B cell (primary cell): ENCODE results near the gene PLEKHN1. TPM values are rescaled to one million over a fixed set of nuclear protein-coding genes. Genes with fewer than 3 reads are reported as not detected.
A peak's percentile ranks its signal among the peaks of the same experiment; 100 is the strongest.

Experiments
- ATAC-seq: fragments of 200-7000 bp; cut with Tn5 transposase; one replicate; pipeline ENCODE4 v1.10.0; 2021; ENCODE audit warnings: low read depth, mild to moderate bottlenecking, moderate number of reproducible peaks, moderate library complexity
- CTCF ChIA-PET: fragments of 350-600 bp; sonication (Branson Sonifier 250); formaldehyde crosslinking; loops from one replicate; lab custom pipeline; 2021; ENCODE audit warnings: antibody characterized with exemption, inconsistent platforms; lab: Charles Lee
- POLR2A ChIA-PET: fragments of 350-600 bp; sonication (Branson Sonifier 250); formaldehyde crosslinking; loops from one replicate; lab custom pipeline; 2021; ENCODE audit warnings: antibody characterized with exemption; lab: Charles Lee
- DNase-seq: peaks from one replicate; pipeline ENCODE4 v3.0.0; 2013
- H2AFZ ChIP-seq: 2 replicates; pipeline ENCODE4 v1.6.1; 2012; ENCODE audit warnings: mild to moderate bottlenecking, low read depth, low read length; ENCODE audit not compliant: insufficient read depth, poor library complexity, severe bottlenecking
- H3K27ac ChIP-seq, 2 donors: 1 replicate in 1 of 2; 2 replicates in 1 of 2; pipeline ENCODE4 v1.5.1; 2012 to 2013; ENCODE audit warnings: low read length in 2 of 2, mild to moderate bottlenecking in 2 of 2, moderate library complexity in 1 of 2
- H3K27me3 ChIP-seq, 4 experiments: fragments of 200-600 bp in 1 of 4; sonication (generic) in 1 of 4; replicated peaks in 1 of 4; 1 replicate in 2 of 4; 2 replicates in 2 of 4; pipeline versions ENCODE4 v1.6.1 to v1.7.0; 2013 to 2016; ENCODE audit warnings: low read length in 3 of 4, mild to moderate bottlenecking in 2 of 4, mixed read lengths in 1 of 4, moderate library complexity in 1 of 4; ENCODE audit not compliant: insufficient read depth in 4 of 4, control insufficient read depth in 3 of 4; ENCODE audit errors: control extremely low read depth in 1 of 4
- H3K36me3 ChIP-seq, 2 experiments: replicated peaks in 1 of 2; 1 replicate in 1 of 2; 2 replicates in 1 of 2; pipeline versions ENCODE4 v1.6.1 to v1.7.1; 2013; ENCODE audit warnings: low read length in 1 of 2; ENCODE audit not compliant: insufficient read depth in 2 of 2, control insufficient read depth in 1 of 2; ENCODE audit errors: control extremely low read depth in 1 of 2, extremely low read depth in 1 of 2
- H3K4me1 ChIP-seq, 2 donors: fragments of 200-600 bp in 1 of 2; sonication (generic) in 1 of 2; 1 replicate in 1 of 2; 2 replicates in 1 of 2; pipeline versions ENCODE4 v1.5.1 to v1.6.1; 2013 to 2017; ENCODE audit warnings: low read length in 2 of 2; ENCODE audit not compliant: control insufficient read depth in 2 of 2, insufficient read depth in 2 of 2
- H3K4me2 ChIP-seq: replicated peaks from 2 replicates; pipeline ENCODE3; 2012; ENCODE audit warnings: mild to moderate bottlenecking, low read depth, low read length; ENCODE audit not compliant: poor library complexity, severe bottlenecking
- H3K4me3 ChIP-seq, 5 experiments: fragments of 200-600 bp in 1 of 5; sonication (generic) in 1 of 5; 1 replicate in 3 of 5; 2 replicates in 2 of 5; pipeline versions ENCODE4 v1.5.1 to v1.7.0; 2011 to 2016; ENCODE audit warnings: low read length in 4 of 5, mild to moderate bottlenecking in 4 of 5, low read depth in 2 of 5, control low read depth in 1 of 5, moderate library complexity in 1 of 5; ENCODE audit not compliant: insufficient read depth in 1 of 5; ENCODE audit errors: control extremely low read depth in 1 of 5, extremely low read depth in 1 of 5
- H3K79me2 ChIP-seq: fragments of 200-600 bp; sonication (generic); one replicate; pipeline ENCODE4 v1.6.0; 2016; ENCODE audit warnings: low read length; ENCODE audit not compliant: control insufficient read depth, insufficient read depth
- H3K9ac ChIP-seq: fragments of 200-600 bp; sonication (generic); 2 replicates; pipeline ENCODE4 v1.6.1; 2017; ENCODE audit warnings: mild to moderate bottlenecking, low read length, moderate library complexity
- H3K9me3 ChIP-seq, 3 donors: one replicate each; pipeline versions ENCODE4 v1.6.1 to v1.7.1; 2013; ENCODE audit warnings: low read length in 2 of 3; ENCODE audit not compliant: control insufficient read depth in 2 of 3, insufficient read depth in 1 of 3; ENCODE audit errors: control extremely low read depth in 1 of 3
- H4K20me1 ChIP-seq: 2 replicates; pipeline ENCODE4 v1.6.0; 2012; ENCODE audit warnings: mild to moderate bottlenecking, low read length; ENCODE audit not compliant: insufficient read depth, control insufficient read depth, poor library complexity, severe bottlenecking
- H3K27ac Mint-ChIP-seq: one replicate; pipeline ENCODE4 v1.8.0; 2021; ENCODE audit warnings: mixed read lengths
- H3K27me3 Mint-ChIP-seq: one replicate; pipeline ENCODE4 v1.8.0; 2021; ENCODE audit warnings: mixed read lengths
- H3K4me1 Mint-ChIP-seq: one replicate; pipeline ENCODE4 v1.8.0; 2021; ENCODE audit warnings: mixed read lengths
- H3K4me3 Mint-ChIP-seq: one replicate; pipeline ENCODE4 v1.8.0; 2021; ENCODE audit warnings: mixed read lengths
- H3K9me3 Mint-ChIP-seq: one replicate; pipeline ENCODE4 v1.8.0; 2022; ENCODE audit warnings: mixed read lengths; ENCODE audit not compliant: insufficient read depth
- EZH2 ChIP-seq: IDR thresholded peaks from 2 replicates; pipeline ENCODE4 v1.6.1; 2012; ENCODE audit warnings: borderline replicate concordance, low read depth, mild to moderate bottlenecking, moderate library complexity, low read length; ENCODE audit not compliant: insufficient read depth, poor library complexity, severe bottlenecking
- WGBS: methylation state at CpG from one replicate; pipeline ENCODE4 v1.1.5; 2013; ENCODE audit warnings: missing lambda C conversion rate; ENCODE audit not compliant: insufficient coverage; 5-methylcytosine and 5-hydroxymethylcytosine counted together
- intact Hi-C: fragments of 100-400 bp; cut with micrococcal nuclease; formaldehyde crosslinking; loops from one replicate; pipeline ENCODE4 v1.10.0; 2022
- polyA plus RNA-seq: library from polyadenylated mRNA; depleted of rRNA; stranded (reverse); fragments of >200 nt; gene quantifications from 2 replicates; pipeline ENCODE4 v1.2.3, GENCODE V29; 2012
- total RNA-seq, 2 donors: library from RNA; stranded (reverse); fragments of 120-200 nt in 1 of 2; gene quantifications; 1 replicate in 1 of 2; 2 replicates in 1 of 2; pipeline versions ENCODE4 v1.2.3 to v1.2.4, GENCODE V29; 2013 to 2022
- TF ChIP-seq, protein P1 (sequence below): fragments of 200-600 bp; IDR thresholded peaks from one replicate; pipeline ENCODE4 v1.8.0; 2022; ENCODE audit warnings: antibody characterized with exemption, mild to moderate bottlenecking

The PLEKHN1 gene
- total and polyA plus RNA-seq, 2 donors (not counting 1 experiment from before 2014, with no cell fraction given) = 0.36 to 1.1 TPM

DNA sequence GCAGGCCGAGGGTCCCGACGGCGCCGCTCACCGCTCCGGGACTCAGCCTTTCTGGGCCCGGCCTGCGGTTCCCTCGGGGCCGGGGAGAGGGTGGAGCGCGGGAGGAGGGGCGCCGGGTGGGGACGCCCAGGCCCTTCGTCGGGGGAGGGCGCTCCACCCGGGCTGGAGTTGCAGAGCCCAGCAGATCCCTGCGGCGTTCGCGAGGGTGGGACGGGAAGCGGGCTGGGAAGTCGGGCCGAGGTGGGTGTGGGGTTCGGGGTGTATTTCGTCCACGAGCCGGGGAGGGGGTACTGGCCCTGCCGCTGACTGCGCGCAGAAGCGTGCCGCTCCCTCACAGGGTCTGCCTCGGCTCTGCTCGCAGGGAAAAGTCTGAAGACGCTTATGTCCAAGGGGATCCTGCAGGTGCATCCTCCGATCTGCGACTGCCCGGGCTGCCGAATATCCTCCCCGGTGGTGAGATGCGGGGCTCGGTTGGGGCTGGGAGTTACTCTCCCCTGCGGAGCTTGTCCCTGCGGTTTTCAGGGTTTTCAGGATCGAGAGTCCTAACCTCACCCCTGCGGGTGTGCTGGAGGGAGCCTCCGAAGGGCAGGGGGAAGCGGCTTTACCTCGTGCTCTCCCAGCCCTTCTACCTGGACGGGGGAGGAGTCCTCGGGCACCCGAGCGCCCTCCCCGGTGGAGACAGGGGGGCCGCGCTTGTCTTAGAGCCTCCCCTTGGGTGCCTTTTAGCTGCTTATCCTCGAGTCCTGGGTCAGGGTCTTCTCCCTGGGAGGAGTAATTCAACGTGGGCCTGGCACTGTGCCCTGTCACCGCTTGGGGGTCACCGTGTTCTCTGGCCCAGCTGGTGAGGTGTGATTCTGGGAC is 40.5 kb upstream of the PLEKHN1 start:
- Histone ChIP-seq H4K20me1 (no peaks in the 10 kb centered on the region), H3K79me2 (no peaks in the 10 kb centered on the region), H3K36me3 (no peaks in the 10 kb centered on the region), H3K9ac (no peak overlapping the region), H3K4me2 (peak overlapping the region; percentile 90), H3K9me3 (peaks cover 0 to 13% (median 0%) of the 10 kb centered on the region in 3 donors), H2AFZ (no peak overlapping the region), H3K27ac (no peak overlapping the region), H3K4me1 (peaks cover 29 to 43% of the 10 kb centered on the region in 2 donors), H3K4me3 (peak overlapping the region in 1 of 5 experiments; percentile 9), H3K27me3 (peaks cover 0 to 73% (median 32%) of the 10 kb centered on the region in 4 experiments)
- 8% methylated on average over 63 of the region's 65 CpGs for WGBS
- no peak for ATAC-seq
- intact Hi-C loops = no loop called here
- peak; percentile 81 for TF ChIP-seq EZH2
- TF ChIP-seq, protein P1, sequence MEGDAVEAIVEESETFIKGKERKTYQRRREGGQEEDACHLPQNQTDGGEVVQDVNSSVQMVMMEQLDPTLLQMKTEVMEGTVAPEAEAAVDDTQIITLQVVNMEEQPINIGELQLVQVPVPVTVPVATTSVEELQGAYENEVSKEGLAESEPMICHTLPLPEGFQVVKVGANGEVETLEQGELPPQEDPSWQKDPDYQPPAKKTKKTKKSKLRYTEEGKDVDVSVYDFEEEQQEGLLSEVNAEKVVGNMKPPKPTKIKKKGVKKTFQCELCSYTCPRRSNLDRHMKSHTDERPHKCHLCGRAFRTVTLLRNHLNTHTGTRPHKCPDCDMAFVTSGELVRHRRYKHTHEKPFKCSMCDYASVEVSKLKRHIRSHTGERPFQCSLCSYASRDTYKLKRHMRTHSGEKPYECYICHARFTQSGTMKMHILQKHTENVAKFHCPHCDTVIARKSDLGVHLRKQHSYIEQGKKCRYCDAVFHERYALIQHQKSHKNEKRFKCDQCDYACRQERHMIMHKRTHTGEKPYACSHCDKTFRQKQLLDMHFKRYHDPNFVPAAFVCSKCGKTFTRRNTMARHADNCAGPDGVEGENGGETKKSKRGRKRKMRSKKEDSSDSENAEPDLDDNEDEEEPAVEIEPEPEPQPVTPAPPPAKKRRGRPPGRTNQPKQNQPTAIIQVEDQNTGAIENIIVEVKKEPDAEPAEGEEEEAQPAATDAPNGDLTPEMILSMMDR = no peak
- CTCF ChIA-PET = no interaction called here
- Mint-ChIP-seq H3K4me3 (peak overlapping the region; percentile 76), H3K9me3 (no peaks in the 10 kb centered on the region), H3K4me1 (peaks cover 19% of the 10 kb centered on the region), H3K27me3 (peaks cover 43% of the 10 kb centered on the region), H3K27ac (no peak overlapping the region)
- POLR2A ChIA-PET = no interaction called here
- peak; percentile 48 for DNase-seq

DNA sequence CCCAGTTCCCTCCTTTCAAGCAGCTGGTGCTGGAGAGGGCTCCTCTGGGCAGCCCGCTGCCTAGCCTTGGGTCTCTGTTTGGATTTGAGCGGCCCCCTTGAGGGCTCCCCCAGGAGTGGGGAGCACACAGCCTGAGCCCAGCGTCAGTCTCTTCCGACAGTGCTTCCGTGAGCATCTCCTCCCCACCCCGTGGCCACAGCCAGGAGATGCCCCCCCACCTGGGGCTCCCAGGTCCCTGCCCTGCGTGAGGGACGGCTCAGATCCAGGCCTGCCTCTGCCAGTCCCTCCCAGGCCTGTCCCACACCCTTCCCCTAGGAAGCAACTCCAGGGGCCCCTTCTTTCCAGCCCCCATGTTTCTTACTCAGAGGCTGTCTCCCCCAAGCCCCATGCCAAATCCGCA is 39.0 kb upstream of the PLEKHN1 start:
- Histone ChIP-seq H3K27me3 (peaks cover 0 to 64% (median 21%) of the 10 kb centered on the region in 4 experiments), H3K4me3 (no peak overlapping the region), H3K4me2 (no peak overlapping the region), H4K20me1 (no peaks in the 10 kb centered on the region), H3K4me1 (peaks cover 21 to 31% of the 10 kb centered on the region in 2 donors), H3K79me2 (no peaks in the 10 kb centered on the region), H3K36me3 (no peaks in the 10 kb centered on the region), H2AFZ (no peak overlapping the region), H3K9ac (no peak overlapping the region), H3K27ac (no peak overlapping the region), H3K9me3 (peaks cover 0 to 3% (median 0%) of the 10 kb centered on the region in 3 donors)
- Mint-ChIP-seq H3K27me3 (peaks cover 39% of the 10 kb centered on the region), H3K27ac (no peak overlapping the region), H3K4me3 (no peak overlapping the region), H3K4me1 (peaks cover 11% of the 10 kb centered on the region), H3K9me3 (no peaks in the 10 kb centered on the region)
- ATAC-seq = no peak
- TF ChIP-seq, protein P1 = no peak
- TF ChIP-seq EZH2 = no peak
- POLR2A ChIA-PET = no interaction called here
- intact Hi-C loops = no loop called here
- WGBS = 78% methylated on average over 8 of the region's 9 CpGs
- CTCF ChIA-PET = no interaction called here
- DNase-seq = no peak
